ENCODE measurements around the gene CABCOCO1.

Gene CABCOCO1

GRCh38 chr10:61795147-61795546 is 132.4 kb downstream of the CABCOCO1 start:
- no peak overlapping the region for H3K4me3 ChIP-seq (replicated peaks; ENCODE audit: low read depth, low read length)
- no peak for DNase-seq (ENCODE audit: extremely low read depth, insufficient read length)

GRCh38 chr10:61795551-61795950 is 132.8 kb downstream of the CABCOCO1 start:
- H3K27me3 ChIP-seq (replicated peaks; ENCODE audit: control insufficient read depth, insufficient read depth, low read length) = no peaks in the 10 kb centered on the region
- TF ChIP-seq CTCF (IDR thresholded peaks at IDR 0.05; ENCODE audit: insufficient read depth, low read length, poor library complexity, severe bottlenecking) = peak; percentile 42
- no peak for DNase-seq (ENCODE audit: extremely low read depth, insufficient read length)
- no peaks in the 10 kb centered on the region for H3K36me3 ChIP-seq (ENCODE audit: control insufficient read depth, insufficient read depth, low read length)
- no peak overlapping the region for H3K4me3 ChIP-seq (replicated peaks; ENCODE audit: low read depth, low read length)

More at GRCh38 chr10:61795147-61795546, 132.4 kb downstream of the CABCOCO1 start:
- no peak for TF ChIP-seq CTCF (IDR thresholded peaks at IDR 0.05; ENCODE audit: insufficient read depth, low read length, poor library complexity, severe bottlenecking)
- H3K27me3 ChIP-seq (replicated peaks; ENCODE audit: control insufficient read depth, insufficient read depth, low read length) = no peaks in the 10 kb centered on the region
- no peaks in the 10 kb centered on the region for H3K36me3 ChIP-seq (ENCODE audit: control insufficient read depth, insufficient read depth, low read length)

- Histone ChIP-seq H3K27me3 (replicated peaks; ENCODE audit: control insufficient read depth, insufficient read depth, low read length) (no peaks in the 10 kb centered on the region), H3K36me3 (ENCODE audit: control insufficient read depth, insufficient read depth, low read length) (no peaks in the 10 kb centered on the region), H3K4me3 (replicated peaks; ENCODE audit: low read depth, low read length) (no peak overlapping the region)
- TF ChIP-seq CTCF (IDR thresholded peaks at IDR 0.05; ENCODE audit: insufficient read depth, low read length, poor library complexity, severe bottlenecking) = no peak
- no peak for DNase-seq (ENCODE audit: extremely low read depth, insufficient read length)
These were observed 134.1 kb downstream of the CABCOCO1 start for GRCh38 chr10:61796785-61797184.

- TF ChIP-seq CTCF (IDR thresholded peaks at IDR 0.05; ENCODE audit: insufficient read depth, low read length, poor library complexity, severe bottlenecking) = no peak
- H3K4me3 ChIP-seq (replicated peaks; ENCODE audit: low read depth, low read length) = no peak overlapping the region
- no peaks in the 10 kb centered on the region for H3K36me3 ChIP-seq (ENCODE audit: control insufficient read depth, insufficient read depth, low read length)
- no peaks in the 10 kb centered on the region for H3K27me3 ChIP-seq (replicated peaks; ENCODE audit: control insufficient read depth, insufficient read depth, low read length)
- DNase-seq (ENCODE audit: extremely low read depth, insufficient read length) = no peak
These were observed 134.8 kb downstream of the CABCOCO1 start for GRCh38 chr10:61797304-61798153.

GRCh38 chr10:61798713-61799112 is 136.0 kb downstream of the CABCOCO1 start:
- no peak for DNase-seq (ENCODE audit: extremely low read depth, insufficient read length)
- Histone ChIP-seq H3K27me3 (replicated peaks; ENCODE audit: control insufficient read depth, insufficient read depth, low read length) (no peaks in the 10 kb centered on the region), H3K4me3 (replicated peaks; ENCODE audit: low read depth, low read length) (no peak overlapping the region), H3K36me3 (ENCODE audit: control insufficient read depth, insufficient read depth, low read length) (no peaks in the 10 kb centered on the region)
- TF ChIP-seq CTCF (IDR thresholded peaks at IDR 0.05; ENCODE audit: insufficient read depth, low read length, poor library complexity, severe bottlenecking) = no peak

All from GM06990 (cell line).